H1 (cell line): Measurements from ENCODE around the gene CT45A10. TPM values are rescaled to one million over a fixed set of nuclear protein-coding genes. Genes with fewer than 3 reads are reported as not detected.
"Not testable (repeated sequence)": the region's sequence is repeated elsewhere in the genome, so short reads cannot be mapped to it uniquely, and the experiment has no call there.

ENCODE experiments used
- CTCF ChIA-PET: fragments of 300-600 bp; sonication (Branson Sonifier 250); formaldehyde crosslinking; loops from one replicate; lab custom pipeline; 2021; ENCODE audit not compliant: partially characterized antibody; lab: Charles Lee
- POLR2A ChIA-PET: fragments of 300-600 bp; sonication (Branson Sonifier 250); formaldehyde crosslinking; loops from one replicate; lab custom pipeline; 2021; ENCODE audit warnings: inconsistent platforms; ENCODE audit not compliant: partially characterized antibody; lab: Charles Lee
- DNase-seq, 2 experiments: peaks; one replicate each; pipeline versions ENCODE4 v3.0.0 to v3.0.0-alpha.2; 2010 to 2022; ENCODE audit warnings: low spot score in 2 of 2, low read depth in 1 of 2, mixed read lengths in 1 of 2
- FAIRE-seq: peaks from 2 replicates; lab custom pipeline; 2011; peaks lifted over from hg19 to GRCh38; lab: Jason Lieb, UNC
- H2AFZ ChIP-seq: 2 replicates; pipeline ENCODE4 v1.8.1; 2012; ENCODE audit warnings: low read length, inconsistent platforms
- H2AK5ac ChIP-seq: 2 replicates; pipeline ENCODE4 v1.6.1; 2013; ENCODE audit warnings: low read depth, low read length
- H2BK120ac ChIP-seq: replicated peaks from 2 replicates; pipeline ENCODE3; 2013; ENCODE audit warnings: low read depth, low read length, inconsistent platforms
- H2BK12ac ChIP-seq: 2 replicates; pipeline ENCODE4 v1.6.1; 2013; ENCODE audit warnings: low read depth, low read length
- H2BK15ac ChIP-seq: 2 replicates; pipeline ENCODE4 v1.6.1; 2013; ENCODE audit warnings: low read length
- H2BK20ac ChIP-seq: 2 replicates; pipeline ENCODE4 v1.6.1; 2013; ENCODE audit warnings: low read length
- H2BK5ac ChIP-seq: 2 replicates; pipeline ENCODE4 v1.6.1; 2013; ENCODE audit warnings: low read depth, low read length
- H3K14ac ChIP-seq: 2 replicates; pipeline ENCODE4 v1.6.1; 2013; ENCODE audit warnings: inconsistent platforms; ENCODE audit not compliant: insufficient read length
- H3K18ac ChIP-seq: 2 replicates; pipeline ENCODE4 v1.6.1; 2013; ENCODE audit warnings: low read length; ENCODE audit errors: extremely low read depth
- H3K23ac ChIP-seq: 2 replicates; pipeline ENCODE4 v1.6.1; 2013; ENCODE audit warnings: inconsistent platforms; ENCODE audit not compliant: insufficient read length
- H3K23me2 ChIP-seq: 2 replicates; pipeline ENCODE4 v1.6.1; 2013; ENCODE audit warnings: low read depth, low read length
- H3K27ac ChIP-seq: 2 replicates; pipeline ENCODE4 v1.6.1; 2011; ENCODE audit warnings: low read depth, low read length, inconsistent platforms
- H3K27me3 ChIP-seq, 4 experiments: replicated peaks in 1 of 4; 1 replicate in 1 of 4; 2 replicates in 3 of 4; pipeline versions ENCODE4 v1.6.1 to v1.8.1; 2011 to 2013; ENCODE audit warnings: low read length in 3 of 4, mild to moderate bottlenecking in 3 of 4, inconsistent platforms in 2 of 4, mixed read lengths in 2 of 4, moderate library complexity in 1 of 4; ENCODE audit not compliant: control insufficient read depth in 3 of 4, insufficient read depth in 3 of 4; ENCODE audit errors: extremely low read depth in 1 of 4
- H3K36me3 ChIP-seq, 4 experiments: 2 replicates each; pipeline versions ENCODE4 v1.6.1 to v1.8.1; 2011 to 2013; ENCODE audit warnings: mild to moderate bottlenecking in 4 of 4, low read length in 3 of 4, moderate library complexity in 2 of 4, control low read depth in 1 of 4, inconsistent platforms in 1 of 4; ENCODE audit not compliant: insufficient read depth in 4 of 4, control insufficient read depth in 2 of 4
- H3K4ac ChIP-seq: replicated peaks from 2 replicates; pipeline ENCODE3; 2013; ENCODE audit warnings: low read length, low read depth, mixed read lengths, inconsistent platforms; ENCODE audit not compliant: insufficient read length
- H3K4me1 ChIP-seq, 4 experiments: replicated peaks in 1 of 4; 1 replicate in 1 of 4; 2 replicates in 3 of 4; pipeline versions ENCODE4 v1.6.1 to v1.8.1; 2011 to 2013; ENCODE audit warnings: low read length in 3 of 4, inconsistent platforms in 2 of 4, mixed read lengths in 1 of 4; ENCODE audit not compliant: insufficient read depth in 4 of 4, control insufficient read depth in 3 of 4
- H3K4me2 ChIP-seq, 2 experiments: 2 replicates each; pipeline versions ENCODE4 v1.6.1 to v1.8.1; 2011 to 2013; ENCODE audit warnings: low read depth in 2 of 2, low read length in 2 of 2, control low read depth in 1 of 2, inconsistent platforms in 1 of 2, mild to moderate bottlenecking in 1 of 2; ENCODE audit not compliant: insufficient read depth in 1 of 2
- H3K4me3 ChIP-seq, 4 experiments: fragments of 200-600, 300-600 bp in 1 of 4; sonication (generic), shearing (Covaris generic), sonication (Bioruptor Twin) in 1 of 4; 2 replicates each; pipeline versions ENCODE4 v1.5.1 to v1.8.1; 2011 to 2016; ENCODE audit warnings: low read length in 4 of 4, low read depth in 3 of 4, control low read depth in 2 of 4, inconsistent platforms in 2 of 4, mild to moderate bottlenecking in 2 of 4, mixed read lengths in 1 of 4, moderate library complexity in 1 of 4; ENCODE audit not compliant: insufficient read depth in 2 of 4; ENCODE audit errors: extremely low read depth in 1 of 4
- H3K56ac ChIP-seq: replicated peaks from 2 replicates; pipeline ENCODE3; 2013; ENCODE audit warnings: low read depth, mild to moderate bottlenecking, mixed read lengths, low read length, inconsistent platforms; ENCODE audit not compliant: insufficient read length
- H3K79me1 ChIP-seq: 2 replicates; pipeline ENCODE4 v1.6.1; 2013; ENCODE audit warnings: low read depth, low read length, control low read depth
- H3K79me2 ChIP-seq, 2 experiments: 2 replicates each; pipeline versions ENCODE4 v1.6.1 to v1.8.1; 2012 to 2013; ENCODE audit warnings: low read length in 2 of 2, mild to moderate bottlenecking in 2 of 2, inconsistent platforms in 1 of 2; ENCODE audit not compliant: insufficient read depth in 2 of 2, control insufficient read depth in 1 of 2
- H3K9ac ChIP-seq, 4 experiments: replicated peaks in 1 of 4; 1 replicate in 1 of 4; 2 replicates in 3 of 4; pipeline versions ENCODE4 v1.6.1 to v1.8.1; 2011 to 2013; ENCODE audit warnings: low read depth in 3 of 4, low read length in 3 of 4, control low read depth in 2 of 4, mild to moderate bottlenecking in 2 of 4, moderate library complexity in 2 of 4, inconsistent platforms in 1 of 4; ENCODE audit errors: extremely low read depth in 1 of 4
- H3K9me3 ChIP-seq, 2 experiments: 2 replicates each; pipeline versions ENCODE4 v1.6.1 to v1.8.1; 2012 to 2013; ENCODE audit warnings: mild to moderate bottlenecking in 2 of 2, moderate library complexity in 2 of 2, control low read depth in 1 of 2, inconsistent platforms in 1 of 2, low read depth in 1 of 2, low read length in 1 of 2, mixed read lengths in 1 of 2; ENCODE audit not compliant: insufficient read depth in 2 of 2
- H4K20me1 ChIP-seq, 2 experiments: replicated peaks in 1 of 2; 2 replicates each; pipeline versions ENCODE3 to v1.8.1; 2011 to 2013; ENCODE audit warnings: inconsistent platforms in 2 of 2, low read length in 2 of 2, mild to moderate bottlenecking in 1 of 2; ENCODE audit not compliant: insufficient read depth in 2 of 2, control insufficient read depth in 1 of 2
- H4K5ac ChIP-seq: 2 replicates; pipeline ENCODE4 v1.6.1; 2013; ENCODE audit warnings: low read length, low read depth, mixed read lengths, inconsistent platforms; ENCODE audit not compliant: insufficient read length
- H4K8ac ChIP-seq: 2 replicates; pipeline ENCODE4 v1.8.0; 2013; ENCODE audit warnings: mild to moderate bottlenecking, moderate library complexity, low read length, inconsistent platforms; ENCODE audit not compliant: insufficient read depth; ENCODE audit errors: extremely low read depth
- H4K91ac ChIP-seq: replicated peaks from 2 replicates; pipeline ENCODE3; 2013; ENCODE audit warnings: low read length, mixed read lengths, inconsistent platforms; ENCODE audit not compliant: insufficient read length
- WGBS, 2 experiments: shearing (Covaris generic) in 1 of 2; methylation state at CpG; one replicate each; pipeline versions ENCODE4 v1.1.6 to v1.1.7; 2013 to 2015; ENCODE audit warnings: low lambda C conversion rate in 2 of 2, mixed read lengths in 2 of 2, inconsistent platforms in 1 of 2, low coverage in 1 of 2, missing lambda C conversion rate in 1 of 2; ENCODE audit not compliant: insufficient replicate concordance in 2 of 2, insufficient coverage in 1 of 2, insufficient read length in 1 of 2; ENCODE audit errors: extremely low coverage in 1 of 2, missing lambda C conversion rate in 1 of 2; 5-methylcytosine and 5-hydroxymethylcytosine counted together
- polyA plus RNA-seq, 7 experiments: library from polyadenylated mRNA; depleted of rRNA in 3 of 7; stranded (reverse) in 5 of 7; unstranded in 2 of 7; fragments of >200 nt in 5 of 7; fragments of 200-250 nt in 2 of 7; gene quantifications; 1 replicate in 5 of 7; 2 replicates in 1 of 7; 4 replicates in 1 of 7; pipeline versions ENCODE4 v1.2.1 to v1.2.3, GENCODE V29; 2011 to 2013; ENCODE audit warnings: missing spikeins in 2 of 7, mixed read lengths in 2 of 7
- total RNA-seq: library from RNA; stranded (reverse); fragmentation: NEBNext Ultra II Directional; extraction: Animal tissue kit (Norgen Biotek cat#: 25700); gene quantifications from 2 replicates; pipeline ENCODE4 v1.2.1, GENCODE V29; 2021

CT45A10 gene
- total and polyA plus RNA-seq, 2 of the 8 experiments (the other 6 are each of a cell fraction or from before 2014, with no cell fraction given) = not detected

- H3K27me3 ChIP-seq, H2BK20ac ChIP-seq, H3K9me3 ChIP-seq, FAIRE-seq, H3K14ac ChIP-seq, H3K9ac ChIP-seq, H3K4me3 ChIP-seq, H2BK15ac ChIP-seq, H4K5ac ChIP-seq, H3K27ac ChIP-seq, H4K8ac ChIP-seq, H3K79me1 ChIP-seq, H4K91ac ChIP-seq, H3K23ac ChIP-seq, H2BK12ac ChIP-seq, H3K36me3 ChIP-seq, H3K23me2 ChIP-seq, H3K18ac ChIP-seq, H2AK5ac ChIP-seq, DNase-seq, H3K4ac ChIP-seq, H3K4me1 ChIP-seq, H3K79me2 ChIP-seq, H2BK5ac ChIP-seq, CTCF ChIA-PET, H3K4me2 ChIP-seq, H2BK120ac ChIP-seq, H4K20me1 ChIP-seq, POLR2A ChIA-PET, H2AFZ ChIP-seq, H3K56ac ChIP-seq: not testable (repeated sequence)
- no CpG with 5 or more reads among the region's 17 CpGs for WGBS, 2 experiments
Measured at GRCh38 chrX:135871712-135872111, 21.5 kb downstream of the CT45A10 start, which contains the start of gene CT45A9. Gene CT45A9, minus strand, starts transcription at chrX:135871812. Its CDS starts 3,751 bp downstream, at chrX:135868061.

- H2BK20ac ChIP-seq, H2AK5ac ChIP-seq, DNase-seq, H3K27me3 ChIP-seq, H3K23me2 ChIP-seq, H3K56ac ChIP-seq, H3K27ac ChIP-seq, H3K18ac ChIP-seq, H4K20me1 ChIP-seq, H3K14ac ChIP-seq, H3K4ac ChIP-seq, H3K79me1 ChIP-seq, H4K8ac ChIP-seq, H3K9me3 ChIP-seq, H3K4me3 ChIP-seq, H3K4me2 ChIP-seq, H4K5ac ChIP-seq, H2BK12ac ChIP-seq, FAIRE-seq, H3K4me1 ChIP-seq, H2AFZ ChIP-seq, H2BK15ac ChIP-seq, H4K91ac ChIP-seq, H2BK120ac ChIP-seq, H3K79me2 ChIP-seq, H3K36me3 ChIP-seq, CTCF ChIA-PET, H2BK5ac ChIP-seq, H3K23ac ChIP-seq, H3K9ac ChIP-seq, POLR2A ChIA-PET: not testable (repeated sequence)
- no CpG with 5 or more reads among the region's 17 CpGs for whole genome bisulfite sequencing, 2 experiments
Measured at GRCh38 chrX:135854438-135854837, 38.8 kb downstream of the CT45A10 start, which contains the start of gene CT45A8. Gene CT45A8, minus strand, starts transcription at chrX:135854538. Its CDS starts 3,755 bp downstream, at chrX:135850783.
